ENCODE results near the gene CDK11B. TPM values are rescaled to one million over a fixed set of nuclear protein-coding genes. Genes with fewer than 3 reads are reported as not detected.
A peak's percentile ranks its signal among the peaks of the same experiment; 100 is the strongest.
"Not testable (repeated sequence)": the region's sequence is repeated elsewhere in the genome, so short reads cannot be mapped to it uniquely, and the experiment has no call there.

The CDK11B gene
- total and polyA plus RNA-seq, 12 donors: 8.8 to 65.4 (median 19.5) TPM

DNA sequence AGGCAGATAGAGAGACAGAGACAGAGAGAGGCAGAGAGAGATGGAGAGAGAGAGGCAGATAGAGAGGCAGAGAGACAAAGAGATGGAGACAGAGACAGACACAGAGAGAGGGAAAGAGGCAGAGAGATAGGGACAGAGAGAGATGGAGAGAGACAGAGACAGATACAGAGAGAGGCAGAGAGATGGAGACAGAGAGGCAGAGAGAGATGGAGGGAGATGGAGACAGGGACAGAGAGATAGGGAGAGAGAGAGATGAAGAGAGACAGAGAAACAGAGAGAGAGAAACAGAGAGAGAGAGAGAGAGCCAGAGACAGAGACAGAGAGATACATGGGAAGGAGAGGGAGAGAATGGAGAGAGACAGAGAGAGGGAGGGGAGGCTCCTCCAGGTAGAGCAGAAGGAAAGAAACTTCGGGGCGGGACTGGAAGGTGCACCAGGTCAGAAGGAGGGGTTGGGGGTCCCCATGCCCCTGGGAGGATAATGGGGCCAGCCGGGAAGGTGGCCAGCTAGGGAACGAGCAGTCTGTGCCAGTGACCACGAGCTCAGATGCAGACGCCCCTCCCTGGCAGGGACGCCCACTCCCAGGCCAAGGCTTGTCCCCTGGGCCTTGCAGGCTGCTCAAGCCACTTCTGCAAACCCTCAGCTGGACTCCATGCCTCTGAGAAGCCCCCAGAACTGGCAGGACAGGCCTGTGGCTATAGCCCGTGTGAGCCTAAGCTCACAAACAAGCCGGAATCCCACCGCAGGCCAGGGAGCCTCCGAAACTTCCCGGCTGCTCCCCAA is 62.1 kb downstream of the CDK11B start:
- WGBS, 4 donors: 30 to 69% (median 34%) methylated on average over 4 to 12 of the region's 12 CpGs
- Histone ChIP-seq H3K36me3 (replicated peaks in 1 of 2) (no peaks in the 10 kb centered on the region), H3K27me3 (no peaks in the 10 kb centered on the region), H3K4me3 (peak overlapping the region in 1 of 4 donors; percentile 51), H3K9me3 (replicated peaks in 1 of 3) (no peaks in the 10 kb centered on the region), H3K27ac (peak overlapping the region in 1 of 5 donors; percentile 85), H3K4me1 (replicated peaks in 1 of 2) (peaks cover 26 to 37% of the 10 kb centered on the region in 2 donors)
- intact Hi-C loops (cut with DNase I): no loop called here
- TF ChIP-seq, protein P1, sequence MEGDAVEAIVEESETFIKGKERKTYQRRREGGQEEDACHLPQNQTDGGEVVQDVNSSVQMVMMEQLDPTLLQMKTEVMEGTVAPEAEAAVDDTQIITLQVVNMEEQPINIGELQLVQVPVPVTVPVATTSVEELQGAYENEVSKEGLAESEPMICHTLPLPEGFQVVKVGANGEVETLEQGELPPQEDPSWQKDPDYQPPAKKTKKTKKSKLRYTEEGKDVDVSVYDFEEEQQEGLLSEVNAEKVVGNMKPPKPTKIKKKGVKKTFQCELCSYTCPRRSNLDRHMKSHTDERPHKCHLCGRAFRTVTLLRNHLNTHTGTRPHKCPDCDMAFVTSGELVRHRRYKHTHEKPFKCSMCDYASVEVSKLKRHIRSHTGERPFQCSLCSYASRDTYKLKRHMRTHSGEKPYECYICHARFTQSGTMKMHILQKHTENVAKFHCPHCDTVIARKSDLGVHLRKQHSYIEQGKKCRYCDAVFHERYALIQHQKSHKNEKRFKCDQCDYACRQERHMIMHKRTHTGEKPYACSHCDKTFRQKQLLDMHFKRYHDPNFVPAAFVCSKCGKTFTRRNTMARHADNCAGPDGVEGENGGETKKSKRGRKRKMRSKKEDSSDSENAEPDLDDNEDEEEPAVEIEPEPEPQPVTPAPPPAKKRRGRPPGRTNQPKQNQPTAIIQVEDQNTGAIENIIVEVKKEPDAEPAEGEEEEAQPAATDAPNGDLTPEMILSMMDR (IDR thresholded peaks at IDR 0.05): no peak
- TF ChIP-seq POLR2A (IDR thresholded peaks at IDR 0.05): no peak
- peak in 2 of 7 donors; percentile 31 to 34 for DNase-seq

DNA sequence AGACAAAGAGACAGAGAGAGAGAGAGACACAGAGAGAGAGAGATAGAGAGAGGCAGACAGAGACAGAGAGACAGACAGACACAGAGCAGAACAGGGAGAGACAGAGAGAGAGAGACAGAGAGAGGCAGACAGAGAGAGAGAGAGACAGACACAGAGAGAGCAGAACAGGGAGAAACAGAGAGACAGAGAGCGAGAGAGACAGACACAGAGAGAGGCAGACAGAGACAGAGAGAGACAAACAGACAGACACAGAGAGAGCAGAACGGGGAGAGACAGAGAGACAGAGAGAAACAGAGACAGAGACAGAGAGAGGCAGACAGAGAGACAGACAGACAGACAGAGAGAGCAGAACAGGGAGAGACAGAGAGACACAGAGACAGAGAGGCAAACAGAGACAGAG is 63.5 kb downstream of the CDK11B start:
- H3K9me3 ChIP-seq (replicated peaks in 1 of 3); H3K27me3 ChIP-seq; intact Hi-C loops (cut with DNase I); DNase-seq; H3K4me3 ChIP-seq; H3K36me3 ChIP-seq (replicated peaks in 1 of 2); H3K27ac ChIP-seq: not testable (repeated sequence)
- peaks cover 26 to 28% of the 10 kb centered on the region in 2 donors for H3K4me1 ChIP-seq (replicated peaks in 1 of 2)
- WGBS, 4 donors: 77 to 90% (median 84%) methylated on average over 2 of the region's 2 CpGs

DNA sequence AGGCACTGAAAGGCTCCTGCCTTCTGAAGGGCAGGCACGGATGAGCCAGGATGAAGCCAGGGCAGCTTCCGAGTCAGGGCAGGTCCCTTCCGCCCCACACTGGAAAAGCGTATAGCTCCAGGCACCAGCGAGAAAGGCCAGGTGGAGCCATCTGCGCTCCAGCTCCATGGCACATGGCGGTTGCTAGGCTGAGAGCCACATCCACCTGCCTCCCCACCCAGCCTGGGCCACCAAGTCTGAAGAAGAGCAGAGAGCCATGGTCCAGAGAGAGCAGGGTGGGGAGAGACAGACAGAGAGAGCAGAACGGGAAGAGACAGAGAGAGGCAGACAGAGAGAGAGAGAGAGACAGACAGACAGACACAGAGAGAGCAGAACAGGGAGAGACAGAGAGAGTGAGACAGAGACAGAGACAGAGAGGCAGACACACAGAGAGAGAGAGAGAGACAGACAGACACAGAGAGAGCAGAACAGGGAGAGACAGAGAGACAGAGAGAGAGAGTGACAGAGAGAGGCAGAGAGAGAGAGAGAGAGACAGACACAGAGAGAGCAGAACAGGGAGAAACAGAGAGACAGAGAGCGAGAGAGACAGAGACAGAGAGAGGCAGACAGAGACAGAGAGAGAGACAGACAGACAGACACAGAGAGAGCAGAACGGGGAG is 64.1 kb downstream of the CDK11B start:
- no peak for TF ChIP-seq POLR2A (IDR thresholded peaks at IDR 0.05)
- TF ChIP-seq, protein P1 (IDR thresholded peaks at IDR 0.05): no peak
- Histone ChIP-seq H3K27me3 (no peaks in the 10 kb centered on the region), H3K27ac (no peak overlapping the region), H3K4me1 (replicated peaks in 1 of 2) (peaks cover 26% of the 10 kb centered on the region in 2 donors), H3K4me3 (no peak overlapping the region), H3K9me3 (replicated peaks in 1 of 3) (no peaks in the 10 kb centered on the region), H3K36me3 (replicated peaks in 1 of 2) (no peaks in the 10 kb centered on the region)
- 68 to 82% (median 76%) methylated on average over 5 to 10 of the region's 10 CpGs for WGBS, 4 donors
- intact Hi-C loops (cut with DNase I): no loop called here
- no peak for DNase-seq

DNA sequence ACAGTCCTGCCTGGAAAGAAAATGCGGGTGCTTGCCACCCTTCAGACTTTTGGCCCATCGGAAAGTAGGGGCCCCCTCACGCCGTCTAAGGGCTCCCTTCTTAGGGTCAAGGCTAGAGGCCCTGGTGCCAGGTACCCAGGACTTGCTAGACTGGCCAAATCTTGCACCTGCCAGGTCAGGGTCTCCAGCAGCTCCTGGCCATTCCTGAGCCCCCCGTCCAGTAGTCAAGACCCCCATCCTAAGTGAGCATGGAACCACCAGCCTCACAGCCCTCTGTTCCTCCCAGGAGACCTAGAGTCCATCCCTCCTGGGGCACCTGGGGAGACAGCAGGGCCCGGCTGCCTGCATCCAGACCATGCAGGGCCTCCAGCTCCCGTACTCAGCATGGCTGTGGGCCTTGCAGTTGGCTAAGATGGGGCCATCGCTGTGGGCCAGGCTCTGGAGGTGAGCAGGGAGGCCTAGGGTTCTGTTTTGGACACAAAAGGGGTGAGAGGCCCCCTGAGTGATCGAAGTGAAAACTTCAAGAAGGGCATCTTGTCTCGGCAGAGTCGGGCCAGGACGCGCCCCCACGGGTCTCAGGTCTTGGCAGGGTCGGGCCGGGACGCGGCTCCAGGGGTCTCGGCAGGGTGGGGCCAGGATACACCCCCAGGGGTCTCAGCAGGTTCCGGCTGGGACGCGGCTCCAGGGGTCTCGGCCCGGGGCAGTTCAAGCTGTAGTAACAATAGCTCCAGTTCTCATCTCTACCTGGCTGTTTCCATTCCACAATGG is 64.8 kb downstream of the CDK11B start:
- TF ChIP-seq, protein P1 (IDR thresholded peaks at IDR 0.05): no peak
- TF ChIP-seq POLR2A (IDR thresholded peaks at IDR 0.05): no peak
- Histone ChIP-seq H3K36me3 (replicated peaks in 1 of 2) (no peaks in the 10 kb centered on the region), H3K4me3 (no peak overlapping the region), H3K27me3 (no peaks in the 10 kb centered on the region), H3K9me3 (replicated peaks in 1 of 3) (no peaks in the 10 kb centered on the region), H3K4me1 (replicated peaks in 1 of 2) (peaks cover 21% of the 10 kb centered on the region in 2 donors), H3K27ac (no peak overlapping the region)
- intact Hi-C loops (cut with DNase I): no loop called here
- WGBS, 4 donors: 86 to 87% (median 87%) methylated on average over 4 to 24 of the region's 24 CpGs
- DNase-seq: no peak
